ENCODE data around the gene ZNF555. TPM values are rescaled to one million over a fixed set of nuclear protein-coding genes. Genes with fewer than 3 reads are reported as not detected.
A peak's percentile ranks its signal among the peaks of the same experiment; 100 is the strongest.

Gene ZNF555
- total and polyA plus RNA-seq, 2 of the 13 experiments (the other 11 are each of a cell fraction or from before 2014, with no cell fraction given): 5.0 to 8.0 TPM

DNA sequence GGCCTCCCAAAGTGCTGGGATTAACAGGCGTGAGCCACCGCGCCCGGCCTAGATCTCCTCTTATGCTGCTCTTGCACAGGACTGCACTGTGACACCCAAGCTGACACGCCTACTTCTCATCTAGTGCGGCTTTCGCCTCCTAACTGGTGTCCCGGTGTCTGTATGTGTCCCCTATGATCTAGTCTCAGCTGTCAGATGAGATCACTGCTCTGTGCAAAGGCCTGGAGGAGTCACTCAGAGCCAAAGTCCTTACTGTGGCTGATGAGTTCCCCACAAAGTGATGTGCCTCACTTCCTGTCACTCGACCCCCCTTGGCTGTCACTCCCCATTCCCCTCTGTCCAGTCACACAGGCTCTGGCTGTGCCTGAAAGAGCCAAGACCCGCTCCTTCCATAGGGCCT lies 28.3 kb downstream of the ZNF555 start (continued):
- TF ChIP-seq ZNF205 (CRISPR knock-in tag; IDR thresholded peaks at IDR 0.05) (no peak), FOXP1 (IDR thresholded peaks at IDR 0.05) (no peak), FOXP1 (CRISPR knock-in tag; IDR thresholded peaks at IDR 0.05) (no peak), ZNF572 (CRISPR knock-in tag; IDR thresholded peaks at IDR 0.05) (no peak), RARA (CRISPR knock-in tag; IDR thresholded peaks at IDR 0.05) (0 out of 2 replicates have a peak, but pooled peaks have one; percentile 35), ISL2 (CRISPR knock-in tag; IDR thresholded peaks at IDR 0.05) (no peak), MED1 (CRISPR knock-in tag; IDR thresholded peaks at IDR 0.05) (0 out of 2 replicates have a peak, but pooled peaks have one; percentile 26), MXD4 (CRISPR knock-in tag; IDR thresholded peaks at IDR 0.05) (no peak), ZSCAN12 (CRISPR knock-in tag; IDR thresholded peaks at IDR 0.05) (no peak), ZNF747 (CRISPR knock-in tag; IDR thresholded peaks at IDR 0.05; ENCODE audit: borderline replicate concordance) (no peak), MZF1 (CRISPR knock-in tag; IDR thresholded peaks at IDR 0.05; ENCODE audit: borderline replicate concordance) (no peak), ZNF263 (CRISPR knock-in tag; IDR thresholded peaks at IDR 0.05) (peak; percentile 52; the same call in 1 of the 2 replicates), TFAP4 (IDR thresholded peaks at IDR 0.05; ENCODE audit: borderline replicate concordance, low read depth) (peak; percentile 32; the same call in 1 of the 2 replicates), FOXO1 (CRISPR knock-in tag; IDR thresholded peaks at IDR 0.05) (no peak), RFX1 (IDR thresholded peaks at IDR 0.05) (no peak), SIX4 (CRISPR knock-in tag; IDR thresholded peaks at IDR 0.05) (no peak), ZNF839 (CRISPR knock-in tag; IDR thresholded peaks at IDR 0.05; ENCODE audit: borderline replicate concordance) (no peak), HDAC1 (CRISPR knock-in tag; IDR thresholded peaks at IDR 0.05) (peak; percentile 32; the same call in 1 of the 2 replicates), ETV5 (CRISPR knock-in tag; IDR thresholded peaks at IDR 0.05; ENCODE audit: borderline replicate concordance) (peak; percentile 75; the same call in 1 of the 2 replicates), U2AF1 (optimal IDR thresholded peaks at IDR 0.05; ENCODE audit: low read depth, low read length) (no peak), NCOA5 (CRISPR knock-in tag; IDR thresholded peaks at IDR 0.05) (no peak), SMARCC2 (IDR thresholded peaks at IDR 0.05) (no peak), ZNF710 (CRISPR knock-in tag; IDR thresholded peaks at IDR 0.05; ENCODE audit: borderline replicate concordance) (no peak), HOXD1 (CRISPR knock-in tag; IDR thresholded peaks at IDR 0.05) (no peak)
- TF ChIP-seq, protein P1, sequence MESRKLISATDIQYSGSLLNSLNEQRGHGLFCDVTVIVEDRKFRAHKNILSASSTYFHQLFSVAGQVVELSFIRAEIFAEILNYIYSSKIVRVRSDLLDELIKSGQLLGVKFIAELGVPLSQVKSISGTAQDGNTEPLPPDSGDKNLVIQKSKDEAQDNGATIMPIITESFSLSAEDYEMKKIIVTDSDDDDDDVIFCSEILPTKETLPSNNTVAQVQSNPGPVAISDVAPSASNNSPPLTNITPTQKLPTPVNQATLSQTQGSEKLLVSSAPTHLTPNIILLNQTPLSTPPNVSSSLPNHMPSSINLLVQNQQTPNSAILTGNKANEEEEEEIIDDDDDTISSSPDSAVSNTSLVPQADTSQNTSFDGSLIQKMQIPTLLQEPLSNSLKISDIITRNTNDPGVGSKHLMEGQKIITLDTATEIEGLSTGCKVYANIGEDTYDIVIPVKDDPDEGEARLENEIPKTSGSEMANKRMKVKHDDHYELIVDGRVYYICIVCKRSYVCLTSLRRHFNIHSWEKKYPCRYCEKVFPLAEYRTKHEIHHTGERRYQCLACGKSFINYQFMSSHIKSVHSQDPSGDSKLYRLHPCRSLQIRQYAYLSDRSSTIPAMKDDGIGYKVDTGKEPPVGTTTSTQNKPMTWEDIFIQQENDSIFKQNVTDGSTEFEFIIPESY (CRISPR knock-in tag; IDR thresholded peaks at IDR 0.05): 0 out of 2 replicates have a peak, but pooled peaks have one; percentile 36
- TF ChIP-seq, protein P2, sequence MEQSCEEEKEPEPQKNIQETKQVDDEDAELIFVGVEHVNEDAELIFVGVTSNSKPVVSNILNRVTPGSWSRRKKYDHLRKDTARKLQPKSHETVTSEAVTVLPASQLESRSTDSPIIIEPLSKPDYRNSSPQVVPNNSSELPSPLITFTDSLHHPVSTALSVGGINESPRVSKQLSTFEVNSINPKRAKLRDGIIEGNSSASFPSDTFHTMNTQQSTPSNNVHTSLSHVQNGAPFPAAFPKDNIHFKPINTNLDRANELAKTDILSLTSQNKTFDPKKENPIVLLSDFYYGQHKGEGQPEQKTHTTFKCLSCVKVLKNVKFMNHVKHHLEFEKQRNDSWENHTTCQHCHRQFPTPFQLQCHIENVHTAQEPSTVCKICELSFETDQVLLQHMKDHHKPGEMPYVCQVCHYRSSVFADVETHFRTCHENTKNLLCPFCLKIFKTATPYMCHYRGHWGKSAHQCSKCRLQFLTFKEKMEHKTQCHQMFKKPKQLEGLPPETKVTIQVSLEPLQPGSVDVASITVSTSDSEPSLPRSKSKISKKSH (CRISPR knock-in tag; IDR thresholded peaks at IDR 0.05; ENCODE audit: borderline replicate concordance): 0 out of 2 replicates have a peak, but pooled peaks have one; percentile 63
- TF ChIP-seq, protein P3, sequence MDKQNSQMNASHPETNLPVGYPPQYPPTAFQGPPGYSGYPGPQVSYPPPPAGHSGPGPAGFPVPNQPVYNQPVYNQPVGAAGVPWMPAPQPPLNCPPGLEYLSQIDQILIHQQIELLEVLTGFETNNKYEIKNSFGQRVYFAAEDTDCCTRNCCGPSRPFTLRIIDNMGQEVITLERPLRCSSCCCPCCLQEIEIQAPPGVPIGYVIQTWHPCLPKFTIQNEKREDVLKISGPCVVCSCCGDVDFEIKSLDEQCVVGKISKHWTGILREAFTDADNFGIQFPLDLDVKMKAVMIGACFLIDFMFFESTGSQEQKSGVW (CRISPR knock-in tag; IDR thresholded peaks at IDR 0.05; ENCODE audit: borderline replicate concordance): no peak
